ENCODE data around the gene DCST2. TPM values are rescaled to one million over a fixed set of nuclear protein-coding genes. Genes with fewer than 3 reads are reported as not detected.
A peak's percentile ranks its signal among the peaks of the same experiment; 100 is the strongest.

Gene DCST2
- total RNA-seq, 1 donor from 2014 or later = under 0.01 TPM

GRCh38 chr1:155013632-155014031 lies 19.9 kb downstream of the DCST2 start:
- no peak for TF ChIP-seq CTCF (IDR thresholded peaks at IDR 0.05; ENCODE audit: insufficient read depth, low read length, severe bottlenecking)
- no peak for FAIRE-seq
- Histone ChIP-seq H3K27me3 (ENCODE audit: control insufficient read depth, insufficient read depth, low read length) (no peaks in the 10 kb centered on the region), H3K36me3 (ENCODE audit: control insufficient read depth, insufficient read depth, low read length) (peaks cover 49% of the 10 kb centered on the region), H3K4me3 (ENCODE audit: low read depth, low read length) (no peak overlapping the region)
- DNase-seq (ENCODE audit: low read depth) = no peak

- H3K36me3 ChIP-seq (ENCODE audit: control insufficient read depth, insufficient read depth, low read length) = peaks cover 49% of the 10 kb centered on the region
- H3K4me3 ChIP-seq (ENCODE audit: low read depth, low read length) = no peak overlapping the region
- FAIRE-seq = no peak
- no peaks in the 10 kb centered on the region for H3K27me3 ChIP-seq (ENCODE audit: control insufficient read depth, insufficient read depth, low read length)
- DNase-seq (ENCODE audit: low read depth) = no peak
- no peak for TF ChIP-seq CTCF (IDR thresholded peaks at IDR 0.05; ENCODE audit: insufficient read depth, low read length, severe bottlenecking)
Observed at GRCh38 chr1:155012776-155013602, 20.6 kb downstream of the DCST2 start.

GRCh38 chr1:155012026-155012546 lies 21.5 kb downstream of the DCST2 start:
- DNase-seq (ENCODE audit: low read depth) = peak; percentile 76
- Histone ChIP-seq H3K36me3 (ENCODE audit: control insufficient read depth, insufficient read depth, low read length) (peaks cover 46% of the 10 kb centered on the region), H3K4me3 (ENCODE audit: low read depth, low read length) (no peak overlapping the region), H3K27me3 (ENCODE audit: control insufficient read depth, insufficient read depth, low read length) (no peaks in the 10 kb centered on the region)
- FAIRE-seq = no peak
- TF ChIP-seq CTCF (IDR thresholded peaks at IDR 0.05; ENCODE audit: insufficient read depth, low read length, severe bottlenecking) = no peak

- Histone ChIP-seq H3K4me3 (ENCODE audit: low read depth, low read length) (no peak overlapping the region), H3K27me3 (ENCODE audit: control insufficient read depth, insufficient read depth, low read length) (no peaks in the 10 kb centered on the region), H3K36me3 (ENCODE audit: control insufficient read depth, insufficient read depth, low read length) (peaks cover 50% of the 10 kb centered on the region)
- no peak for FAIRE-seq
- TF ChIP-seq CTCF (IDR thresholded peaks at IDR 0.05; ENCODE audit: insufficient read depth, low read length, severe bottlenecking) = no peak
- DNase-seq (ENCODE audit: low read depth) = no peak
Observed at GRCh38 chr1:155011437-155012025, 22.1 kb downstream of the DCST2 start.

GRCh38 chr1:155011004-155011416 lies 22.6 kb downstream of the DCST2 start:
- Histone ChIP-seq H3K27me3 (ENCODE audit: control insufficient read depth, insufficient read depth, low read length) (no peaks in the 10 kb centered on the region), H3K36me3 (ENCODE audit: control insufficient read depth, insufficient read depth, low read length) (peaks cover 50% of the 10 kb centered on the region), H3K4me3 (ENCODE audit: low read depth, low read length) (no peak overlapping the region)
- DNase-seq (ENCODE audit: low read depth) = no peak
- no peak for FAIRE-seq
- TF ChIP-seq CTCF (IDR thresholded peaks at IDR 0.05; ENCODE audit: insufficient read depth, low read length, severe bottlenecking) = no peak

Measured in bronchial epithelial cell (primary cell).